AG09319 (cell line): Measurements from ENCODE around the gene GADD45A.

ENCODE experiments used
- DNase-seq: peaks from one replicate; pipeline ENCODE4 v3.0.0-alpha.2; 2010; ENCODE audit warnings: low read depth; ENCODE audit errors: extremely low read depth
- CTCF ChIP-seq: IDR thresholded peaks from 2 replicates; pipeline ENCODE4 v1.5.1; 2011; ENCODE audit warnings: low read depth, mild to moderate bottlenecking, inconsistent platforms, low read length, moderate library complexity

Gene GADD45A

DNA sequence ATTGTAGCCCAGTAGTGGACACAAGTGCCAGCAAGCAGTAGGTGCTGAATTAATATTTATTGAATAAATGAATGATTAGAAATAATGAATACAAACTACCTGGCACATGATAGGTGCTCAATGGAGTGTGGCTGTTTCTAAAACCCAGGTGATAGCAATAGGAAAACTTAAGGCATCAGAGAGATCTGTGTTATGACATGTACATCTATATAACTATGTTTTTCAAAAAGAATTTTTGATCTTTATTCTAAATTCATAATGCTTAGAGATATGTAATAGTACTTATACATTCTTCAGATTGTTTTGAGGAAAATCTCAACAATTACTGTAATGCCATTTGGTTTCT is 5.0 kb downstream of the GADD45A start:
- DNase-seq: no peak
- TF ChIP-seq CTCF: no peak

- DNase-seq: no peak
- TF ChIP-seq CTCF: no peak
Observed at GRCh38 chr1:67690411-67690810, 5.4 kb downstream of the GADD45A start.

DNA sequence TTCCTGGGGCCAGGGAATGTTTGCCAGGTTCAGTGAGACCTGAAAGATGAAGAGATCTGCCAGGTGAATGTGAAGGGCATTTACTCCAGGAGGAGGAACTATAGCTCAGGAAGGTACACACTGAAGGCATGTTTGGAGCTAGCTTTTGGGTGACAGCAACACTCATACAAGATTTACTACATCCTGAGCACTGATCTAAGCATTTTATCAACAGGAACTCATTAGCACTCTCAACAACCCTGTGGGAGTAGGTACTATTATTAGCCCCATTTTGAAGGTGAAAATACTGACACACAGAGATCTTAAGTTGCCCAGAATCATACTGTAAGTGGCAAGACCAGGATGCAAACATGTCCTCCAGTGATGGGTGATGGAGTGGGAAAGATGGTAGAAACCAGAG is 6.7 kb downstream of the GADD45A start:
- DNase-seq: no peak
- no peak for TF ChIP-seq CTCF

GRCh38 chr1:67695963-67696362 is 11.0 kb downstream of the GADD45A start:
- DNase-seq: no peak
- TF ChIP-seq CTCF: no peak

DNA sequence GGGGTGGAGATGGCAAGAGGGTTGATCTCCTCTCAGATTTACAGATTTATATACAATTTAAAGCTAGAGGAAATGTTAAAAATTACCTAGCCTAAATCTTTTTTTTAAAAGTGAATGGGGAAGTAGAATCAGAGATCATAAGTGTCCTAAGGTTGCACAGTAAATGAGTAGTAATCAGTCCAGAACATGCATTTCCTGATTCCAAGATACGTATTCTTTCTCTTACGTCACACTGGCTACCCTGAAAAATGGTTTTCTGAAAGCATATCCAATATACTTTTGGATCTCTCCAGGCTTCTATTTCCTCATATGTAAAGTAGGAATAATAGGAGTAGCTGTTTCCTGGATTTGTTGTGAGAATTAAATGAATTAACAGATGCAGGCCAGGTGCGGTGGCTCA is 11.7 kb downstream of the GADD45A start:
- DNase-seq: no peak
- no peak for TF ChIP-seq CTCF

- no peak for DNase-seq
- no peak for TF ChIP-seq CTCF
Observed at GRCh38 chr1:67700220-67700619, 15.2 kb downstream of the GADD45A start.

DNA sequence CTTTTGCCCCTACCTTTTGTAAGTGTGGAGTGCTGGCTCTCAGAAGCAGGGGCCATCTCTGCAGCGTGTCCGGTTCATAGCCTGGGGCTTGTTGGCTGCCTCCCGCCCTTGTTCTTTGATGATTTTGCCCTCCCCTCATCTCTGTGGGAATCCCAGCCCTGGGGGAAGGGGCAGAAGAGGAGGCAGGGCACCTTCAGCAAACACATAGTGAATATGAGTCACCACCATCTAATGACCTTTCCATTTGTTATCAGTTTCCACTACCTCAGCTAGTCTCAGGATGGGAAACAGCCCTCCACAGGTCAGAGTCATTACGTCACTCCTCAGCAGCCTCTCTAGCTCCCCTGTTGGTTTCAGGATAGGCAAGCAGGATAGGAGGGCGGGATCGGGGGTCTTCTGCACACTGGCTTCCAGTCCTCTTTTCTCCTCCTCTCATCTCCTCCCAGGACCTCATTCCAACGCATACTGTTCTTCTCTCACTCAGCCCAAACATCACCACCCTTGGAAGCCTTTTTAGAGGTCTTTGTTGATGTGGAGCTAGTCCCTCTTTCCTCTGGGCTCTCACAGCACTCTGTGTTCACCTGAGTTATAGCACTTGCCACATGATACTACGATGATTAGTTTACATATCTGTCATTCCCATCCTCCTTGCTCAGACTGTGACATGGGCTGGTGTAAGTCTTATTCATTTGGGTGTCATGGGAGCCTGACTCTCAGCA is 15.8 kb downstream of the GADD45A start:
- TF ChIP-seq CTCF: peak; percentile 5
- DNase-seq: no peak
